Fibroblast of skin of right quadriceps (primary cell): ENCODE measurements around the gene STPG2.

Experiments
- DNase-seq: peaks from one replicate; pipeline ENCODE4 v3.0.0-alpha.2; 2013

The STPG2 gene

GRCh38 chr4:98092833-98093439 lies 50.3 kb downstream of the STPG2 start:
- DNase-seq, result peak; percentile 3

- DNase-seq, result no peak
Measured at GRCh38 chr4:98081936-98082335, 61.3 kb downstream of the STPG2 start.

- no peak for DNase-seq
Measured at GRCh38 chr4:98068495-98068894, 74.8 kb downstream of the STPG2 start.

GRCh38 chr4:98055800-98056501 lies 87.3 kb downstream of the STPG2 start:
- no peak for DNase-seq

- DNase-seq, result no peak
Measured at GRCh38 chr4:98046665-98047064, 96.6 kb downstream of the STPG2 start.

- DNase-seq, result no peak
Measured at GRCh38 chr4:98030059-98030458, 113.2 kb downstream of the STPG2 start.

GRCh38 chr4:98027827-98028226 lies 115.4 kb downstream of the STPG2 start:
- no peak for DNase-seq

GRCh38 chr4:98026362-98026761 lies 116.9 kb downstream of the STPG2 start:
- DNase-seq, result no peak

- no peak for DNase-seq
Measured at GRCh38 chr4:98006814-98007412, 136.4 kb downstream of the STPG2 start.

GRCh38 chr4:98006060-98006459 lies 137.2 kb downstream of the STPG2 start:
- DNase-seq, result no peak

GRCh38 chr4:98000940-98001339 lies 142.3 kb downstream of the STPG2 start:
- DNase-seq, result no peak

- no peak for DNase-seq
Measured at GRCh38 chr4:97998203-97998602, 145.1 kb downstream of the STPG2 start.

- DNase-seq, result no peak
Measured at GRCh38 chr4:97994765-97995465, 148.4 kb downstream of the STPG2 start.

GRCh38 chr4:97990409-97990808 lies 152.9 kb downstream of the STPG2 start:
- DNase-seq, result no peak

- no peak for DNase-seq
Measured at GRCh38 chr4:97987019-97987648, 156.1 kb downstream of the STPG2 start.

- no peak for DNase-seq
Measured at GRCh38 chr4:97984545-97985131, 158.6 kb downstream of the STPG2 start.

- DNase-seq, result no peak
Measured at GRCh38 chr4:97978791-97979488, 164.3 kb downstream of the STPG2 start.

- DNase-seq, result no peak
Measured at GRCh38 chr4:97953171-97953941, 189.9 kb downstream of the STPG2 start.

GRCh38 chr4:97952763-97953162 lies 190.5 kb downstream of the STPG2 start:
- DNase-seq, result no peak

GRCh38 chr4:97950836-97951235 lies 192.4 kb downstream of the STPG2 start:
- no peak for DNase-seq

- DNase-seq, result no peak
Measured at GRCh38 chr4:97942951-97943350, 200.3 kb downstream of the STPG2 start.
